ENCODE data around the gene KANTR.
A peak's percentile ranks its signal among the peaks of the same experiment; 100 is the strongest.

KANTR gene

GRCh38 chrX:53081925-53082772 lies 11.8 kb upstream of the KANTR start, which contains the start of gene TSPYL2:
Gene TSPYL2 (plus strand): TSS chrX:53082367. CDS start chrX:53082499, 132 bp downstream.
- DNase-seq, result peak; percentile 88 to 95 (median 89)

GRCh38 chrX:53082773-53083616 lies 10.9 kb upstream of the KANTR start:
- no peak for DNase-seq

- DNase-seq, result no peak
Measured at GRCh38 chrX:53084043-53084570, 9.8 kb upstream of the KANTR start.

- DNase-seq, result no peak
Measured at GRCh38 chrX:53084863-53085262, 9.1 kb upstream of the KANTR start.

- DNase-seq, result no peak
Measured at GRCh38 chrX:53085661-53086229, 8.2 kb upstream of the KANTR start.

- no peak for DNase-seq
Measured at GRCh38 chrX:53086464-53086863, 7.5 kb upstream of the KANTR start.

GRCh38 chrX:53087388-53087831 lies 6.5 kb upstream of the KANTR start:
- DNase-seq, result no peak

GRCh38 chrX:53088136-53088974 lies 5.6 kb upstream of the KANTR start:
- DNase-seq, result peak; percentile 72 to 80 (median 78)

GRCh38 chrX:53089224-53089842 lies 4.6 kb upstream of the KANTR start:
- DNase-seq, result peak in 2 of 5 donors; percentile 29 to 50

GRCh38 chrX:53089925-53090324 lies 4.0 kb upstream of the KANTR start:
- no peak for DNase-seq

GRCh38 chrX:53091354-53091753 lies 2.6 kb upstream of the KANTR start:
- DNase-seq, result no peak

GRCh38 chrX:53093177-53093655 lies 726 bp upstream of the KANTR start:
- peak; percentile 58 to 76 (median 68) for DNase-seq

- DNase-seq, result no peak
Measured at GRCh38 chrX:53094582-53094905, 602 bp downstream of the KANTR start.

- DNase-seq, result no peak
Measured at GRCh38 chrX:53095796-53096195, 1.9 kb downstream of the KANTR start.

- no peak for DNase-seq
Measured at GRCh38 chrX:53114864-53115549, 21.1 kb downstream of the KANTR start.

GRCh38 chrX:53115550-53115874 lies 21.6 kb downstream of the KANTR start:
- no peak for DNase-seq

GRCh38 chrX:53116101-53116500 lies 22.2 kb downstream of the KANTR start:
- DNase-seq, result no peak

GRCh38 chrX:53122013-53122412 lies 28.1 kb downstream of the KANTR start:
- no peak for DNase-seq

GRCh38 chrX:53125506-53125905 lies 31.6 kb downstream of the KANTR start:
- DNase-seq, result no peak

- DNase-seq, result no peak
Measured at GRCh38 chrX:53126377-53126776, 32.4 kb downstream of the KANTR start.

Data from T-helper 1 cell (primary cell).